ENCODE data around the gene PROX1.

DNA sequence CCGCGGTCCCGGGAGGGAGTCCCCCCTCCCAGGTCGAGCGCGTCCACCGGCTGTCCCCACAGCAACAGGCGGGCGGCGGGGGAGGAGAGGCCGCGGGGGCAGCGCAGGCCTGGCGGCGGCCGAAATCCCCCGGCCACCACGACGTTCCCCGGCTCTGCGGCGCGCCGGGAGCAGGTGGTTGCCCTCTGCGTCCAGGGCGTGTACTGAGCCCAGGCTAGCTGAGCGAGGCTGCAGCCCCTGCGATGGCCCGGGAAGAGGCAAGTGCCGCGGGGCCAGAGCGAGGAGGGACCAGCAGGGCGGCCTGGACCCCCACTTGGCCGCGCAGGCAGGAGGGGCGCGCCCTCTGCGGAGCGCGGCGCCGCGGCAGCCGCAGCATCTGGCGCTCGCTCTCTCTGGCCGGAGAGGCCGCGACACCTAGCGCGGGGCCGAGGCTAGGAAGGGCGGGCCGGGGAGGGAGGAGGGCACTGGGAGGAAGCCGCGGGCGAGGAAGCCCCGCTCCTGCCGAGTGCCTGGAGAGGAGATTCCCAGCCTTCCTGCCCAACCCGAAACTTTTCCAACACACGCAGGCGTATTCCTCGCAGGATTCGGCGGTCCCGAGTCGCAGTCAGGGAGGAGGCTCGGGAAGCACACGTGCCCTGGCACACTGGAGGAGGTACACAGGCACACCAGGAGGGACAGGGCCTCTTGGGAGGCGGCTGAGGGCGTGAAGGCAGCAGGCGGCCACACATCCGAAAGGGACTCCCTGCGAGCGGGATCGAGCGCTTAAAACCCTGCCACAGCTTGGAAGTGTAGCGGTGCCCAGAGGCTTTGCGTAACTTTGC lies 4.9 kb upstream of the PROX1 start:
- TF ChIP-seq, protein P1, sequence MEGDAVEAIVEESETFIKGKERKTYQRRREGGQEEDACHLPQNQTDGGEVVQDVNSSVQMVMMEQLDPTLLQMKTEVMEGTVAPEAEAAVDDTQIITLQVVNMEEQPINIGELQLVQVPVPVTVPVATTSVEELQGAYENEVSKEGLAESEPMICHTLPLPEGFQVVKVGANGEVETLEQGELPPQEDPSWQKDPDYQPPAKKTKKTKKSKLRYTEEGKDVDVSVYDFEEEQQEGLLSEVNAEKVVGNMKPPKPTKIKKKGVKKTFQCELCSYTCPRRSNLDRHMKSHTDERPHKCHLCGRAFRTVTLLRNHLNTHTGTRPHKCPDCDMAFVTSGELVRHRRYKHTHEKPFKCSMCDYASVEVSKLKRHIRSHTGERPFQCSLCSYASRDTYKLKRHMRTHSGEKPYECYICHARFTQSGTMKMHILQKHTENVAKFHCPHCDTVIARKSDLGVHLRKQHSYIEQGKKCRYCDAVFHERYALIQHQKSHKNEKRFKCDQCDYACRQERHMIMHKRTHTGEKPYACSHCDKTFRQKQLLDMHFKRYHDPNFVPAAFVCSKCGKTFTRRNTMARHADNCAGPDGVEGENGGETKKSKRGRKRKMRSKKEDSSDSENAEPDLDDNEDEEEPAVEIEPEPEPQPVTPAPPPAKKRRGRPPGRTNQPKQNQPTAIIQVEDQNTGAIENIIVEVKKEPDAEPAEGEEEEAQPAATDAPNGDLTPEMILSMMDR (IDR thresholded peaks at IDR 0.05), result no peak
- TF ChIP-seq POLR2A (IDR thresholded peaks at IDR 0.05) (no peak), POLR2AphosphoS5 (IDR thresholded peaks at IDR 0.05) (no peak)
